DMS 273 treated with DMSO at 0.1 percent for 48 hours (cell line): ENCODE measurements around the gene NR3C2.

Source experiments
- DNase-seq: peaks from one replicate; lab custom pipeline; 2025; lab: John Stamatoyannopoulos, UW

Gene NR3C2

DNA sequence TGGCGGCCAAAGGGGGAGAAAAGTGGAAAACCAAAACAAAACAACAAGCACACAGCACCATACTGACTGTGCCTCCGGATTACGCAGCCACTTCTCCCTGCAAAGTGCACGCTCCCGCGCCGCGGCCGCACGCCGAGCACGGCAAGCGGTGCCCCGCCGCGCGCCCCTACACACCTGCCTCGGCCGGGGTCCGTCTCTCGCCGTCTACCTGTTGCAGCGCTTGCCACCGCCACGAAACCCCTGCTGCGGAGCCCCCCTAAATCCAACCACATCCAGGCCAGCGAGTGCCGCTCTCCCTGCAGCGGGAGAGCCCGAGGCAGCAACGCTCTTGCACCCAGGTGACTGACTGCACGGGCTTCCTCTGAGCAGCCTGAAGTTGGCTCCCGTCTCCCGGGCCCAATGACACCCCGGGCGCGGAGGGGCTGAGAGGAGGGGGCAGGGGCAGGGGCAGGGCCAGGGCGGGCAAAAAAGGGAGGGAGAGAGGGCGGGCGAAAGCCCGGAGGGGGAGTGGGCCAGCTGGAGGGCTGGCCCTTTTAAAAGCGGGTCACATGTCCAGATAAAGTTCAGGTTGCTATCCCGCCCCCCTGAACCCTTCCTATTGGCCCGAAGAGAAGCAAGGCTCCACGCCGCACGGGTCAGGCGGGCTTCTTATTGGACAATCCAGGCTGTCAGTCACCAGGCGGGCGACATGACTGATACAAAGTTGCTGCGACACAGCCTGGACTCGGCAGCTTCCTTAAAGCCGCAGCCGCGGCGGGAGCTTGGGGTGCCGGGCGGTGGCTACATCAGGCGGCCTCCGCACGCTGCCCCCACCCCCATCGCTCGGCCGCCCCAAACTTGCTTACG is at the start of gene NR3C2:
TSS of gene NR3C2 (minus strand) at position 429 of the 846 bp plus-strand sequence.
- DNase-seq, result peak; percentile 87

DNA sequence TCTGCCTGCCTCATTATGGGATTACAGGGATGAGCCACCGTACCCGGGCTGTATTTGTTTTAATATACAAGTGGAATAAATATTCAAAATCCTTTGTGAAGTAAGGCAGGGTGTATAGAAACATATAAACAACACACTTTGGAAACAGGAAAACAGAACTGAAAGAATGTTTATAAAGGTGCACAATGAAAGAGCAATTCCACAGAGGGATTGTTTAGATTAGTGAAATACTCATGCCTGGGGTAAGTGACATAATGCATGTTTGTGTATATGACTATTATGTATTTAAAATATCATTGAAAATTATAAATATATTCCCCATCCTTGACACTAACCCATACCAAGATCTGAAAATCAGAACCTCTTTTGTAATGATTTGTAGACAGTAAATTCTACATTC is 45.0 kb upstream of the NR3C2 start:
- DNase-seq, result no peak

DNA sequence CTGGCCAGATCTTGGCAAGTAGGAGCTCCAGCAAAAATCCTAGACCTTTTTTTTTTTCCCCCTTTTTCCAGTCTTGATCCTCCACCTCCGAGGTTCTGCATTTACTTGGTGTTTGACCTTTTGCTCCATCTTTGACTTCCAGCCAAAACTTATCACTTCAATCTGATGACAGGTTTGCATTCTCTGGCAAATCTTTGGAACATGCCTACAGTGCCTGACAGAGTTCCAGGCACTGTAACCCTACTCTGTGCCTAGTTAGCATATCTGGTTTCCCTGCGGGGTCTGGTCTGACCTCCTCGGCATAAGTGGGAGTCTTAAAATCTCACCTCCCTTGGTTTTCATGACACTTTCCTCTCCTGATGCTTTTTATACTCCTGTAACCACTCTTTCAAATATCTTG is 39.4 kb upstream of the NR3C2 start:
- no peak for DNase-seq

DNA sequence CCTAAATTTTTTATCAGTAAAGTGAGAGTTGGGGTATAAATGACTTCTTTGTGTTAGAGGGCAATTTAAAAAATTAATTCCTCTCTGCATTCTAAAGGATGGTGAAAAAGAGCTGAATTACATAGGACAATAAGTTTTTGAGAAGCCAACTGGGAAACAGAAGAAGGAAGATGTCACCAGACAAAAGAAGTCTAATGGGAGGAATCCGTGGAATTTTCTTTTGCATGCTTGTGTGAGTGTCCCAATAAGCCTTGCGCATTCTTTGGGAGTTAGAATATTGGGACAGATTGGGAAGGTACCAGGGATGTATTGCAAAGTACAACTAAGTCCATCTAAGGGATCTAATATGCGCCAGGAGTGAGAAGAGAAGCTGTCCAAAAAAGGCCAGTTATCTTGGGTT is 35.1 kb upstream of the NR3C2 start:
- no peak for DNase-seq

DNA sequence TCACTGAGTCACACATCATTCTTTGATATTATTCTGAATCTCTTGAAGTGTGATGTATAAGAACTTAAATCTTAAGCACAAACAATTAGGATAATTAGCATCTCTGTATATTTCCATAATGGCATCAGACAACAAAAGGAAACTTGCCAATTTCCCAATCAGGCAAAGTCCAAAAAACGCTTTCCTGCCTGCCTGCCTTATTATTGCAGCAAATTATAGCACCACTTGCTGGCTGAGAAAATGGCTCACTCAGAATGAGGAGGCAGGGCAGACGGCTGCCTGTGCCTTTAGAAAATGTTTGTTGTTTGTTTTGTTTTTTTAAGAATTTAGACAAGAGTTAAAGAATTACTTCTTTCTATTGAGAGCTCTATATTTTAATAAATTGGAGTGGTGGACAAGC is 27.7 kb upstream of the NR3C2 start:
- DNase-seq, result no peak

DNA sequence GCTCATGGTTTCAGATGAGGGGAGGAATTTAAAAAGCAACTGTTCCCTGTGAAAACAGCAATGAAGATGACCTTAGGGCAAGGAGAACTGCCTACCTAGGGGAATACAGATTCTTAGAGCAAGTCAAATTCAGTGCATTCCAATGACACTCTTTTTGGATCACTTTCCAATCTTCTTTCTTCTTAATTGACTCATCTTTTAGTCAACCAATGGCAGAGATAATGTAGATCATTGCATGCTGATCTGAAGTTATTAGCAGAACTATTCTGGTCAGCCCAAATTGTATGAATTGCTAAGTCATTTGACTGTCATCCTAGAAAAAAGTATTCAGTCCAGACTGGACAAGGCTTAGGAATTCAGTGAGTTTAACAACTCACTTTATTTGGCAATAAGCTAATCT is 12.6 kb upstream of the NR3C2 start:
- DNase-seq, result no peak

DNA sequence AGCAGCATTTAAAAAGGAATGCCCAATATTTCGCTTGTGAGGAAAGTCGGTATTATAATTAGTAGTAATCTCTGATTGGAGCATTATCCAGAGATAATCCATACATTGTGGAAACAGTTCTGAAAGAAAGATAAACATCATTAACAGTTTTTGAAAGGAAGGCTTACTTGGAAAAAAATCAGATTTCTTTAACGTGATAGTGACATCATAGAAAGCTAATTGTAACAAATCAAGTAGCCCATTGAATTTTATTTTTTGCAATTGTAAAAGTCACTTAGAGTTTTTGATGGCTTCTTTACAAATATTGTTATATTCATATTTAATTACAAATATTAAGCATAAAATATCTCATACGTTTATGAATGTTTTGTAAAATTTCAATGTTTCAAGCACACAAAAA is 11.6 kb upstream of the NR3C2 start:
- DNase-seq, result no peak

DNA sequence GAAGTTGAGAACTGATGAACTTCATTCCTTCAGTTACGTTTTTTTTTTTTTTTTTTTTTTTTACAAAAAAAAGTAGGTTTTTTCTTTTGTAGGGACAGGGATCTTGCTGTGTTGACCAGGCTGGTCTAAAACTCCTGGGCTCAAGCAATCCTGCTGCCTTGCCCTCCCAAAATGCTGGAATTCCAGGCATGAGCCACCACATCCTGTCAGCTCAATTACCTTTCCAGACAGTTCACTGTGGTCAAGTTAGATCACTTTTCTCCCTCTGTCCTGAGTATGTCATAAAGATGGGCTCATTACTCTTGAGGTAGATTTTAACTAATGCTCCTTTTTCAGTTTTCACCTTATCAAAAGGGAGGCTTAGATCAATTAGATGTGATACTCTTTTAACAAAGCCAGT is 10.8 kb upstream of the NR3C2 start:
- DNase-seq, result no peak

DNA sequence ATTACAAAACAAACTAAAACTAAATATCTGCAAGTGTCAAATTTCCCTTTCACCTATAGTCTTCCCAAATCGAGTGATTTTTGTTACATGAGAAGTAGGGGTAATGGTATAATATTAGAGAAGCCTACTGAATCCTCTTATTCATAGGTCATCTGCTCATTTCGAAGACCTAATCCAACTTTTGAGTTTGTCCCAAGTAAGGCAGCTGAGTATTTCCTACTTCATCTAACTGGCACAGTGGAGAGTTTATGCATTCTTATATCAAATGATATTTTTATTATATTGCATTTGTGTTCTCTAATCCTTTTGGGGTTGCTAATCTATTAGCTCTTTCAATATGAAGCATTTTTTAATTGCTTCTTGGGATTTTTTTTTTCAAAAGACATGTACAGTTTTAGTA is 7.7 kb upstream of the NR3C2 start:
- no peak for DNase-seq

DNA sequence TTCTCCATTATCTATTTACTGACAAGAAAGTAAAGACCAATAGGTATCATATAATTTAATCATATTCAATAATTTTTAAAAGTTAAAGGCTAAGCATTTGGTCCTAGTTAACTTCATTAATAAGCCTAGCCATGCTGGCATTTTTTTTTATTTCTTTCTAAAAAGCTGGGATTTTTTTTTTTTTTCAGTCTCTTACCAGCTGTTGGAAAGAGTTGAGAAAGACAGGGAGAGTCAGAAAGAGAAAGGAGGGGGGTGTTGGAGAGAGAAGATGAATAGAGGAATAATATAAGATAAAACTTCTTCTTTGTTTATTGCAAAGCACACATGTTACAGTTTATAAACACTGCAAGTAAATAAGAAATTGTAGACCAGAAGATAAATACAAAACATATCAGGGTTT is 5.9 kb upstream of the NR3C2 start:
- DNase-seq, result no peak

DNA sequence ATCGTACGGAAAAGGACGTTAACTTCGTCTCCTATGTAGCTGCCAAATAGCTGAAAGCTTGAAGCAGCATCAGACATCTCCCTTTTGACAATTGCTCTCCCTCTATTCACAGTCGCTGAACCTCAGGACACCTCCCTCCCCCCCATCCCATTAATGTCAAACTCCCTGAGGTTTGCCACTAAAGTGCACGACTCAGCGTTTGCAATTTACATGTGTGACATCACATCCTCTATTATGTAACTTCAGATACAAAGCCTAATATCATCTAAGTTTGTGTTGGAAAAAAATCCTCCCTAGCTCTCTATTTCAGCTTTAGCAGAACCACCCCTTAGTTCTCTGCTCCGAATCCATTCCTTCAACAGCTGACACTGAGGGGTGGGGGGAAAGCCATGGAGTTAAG is 5.5 kb upstream of the NR3C2 start:
- no peak for DNase-seq

DNA sequence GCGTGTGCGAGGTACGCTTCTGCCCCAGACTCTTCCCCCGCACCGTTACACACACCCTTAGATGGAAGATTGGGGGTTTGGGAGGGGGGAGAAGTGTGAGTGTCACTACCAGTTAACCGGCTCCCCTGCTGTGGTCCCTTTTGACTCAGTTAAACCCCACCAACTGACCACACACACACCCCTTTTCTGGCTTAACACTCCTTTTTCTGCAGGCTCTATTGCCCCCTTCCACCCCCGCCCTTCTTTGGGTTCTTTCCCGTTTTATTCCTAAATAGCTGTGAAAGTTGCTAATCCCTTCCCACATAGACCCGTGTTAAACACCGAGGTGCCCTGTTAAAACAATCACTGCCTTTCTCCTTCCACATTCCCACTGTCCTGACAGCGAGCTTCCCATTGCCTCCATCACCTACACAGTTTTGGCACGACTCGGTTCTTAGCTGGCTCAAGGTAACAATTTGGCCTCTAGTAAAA is 3.7 kb upstream of the NR3C2 start:
- no peak for DNase-seq

DNA sequence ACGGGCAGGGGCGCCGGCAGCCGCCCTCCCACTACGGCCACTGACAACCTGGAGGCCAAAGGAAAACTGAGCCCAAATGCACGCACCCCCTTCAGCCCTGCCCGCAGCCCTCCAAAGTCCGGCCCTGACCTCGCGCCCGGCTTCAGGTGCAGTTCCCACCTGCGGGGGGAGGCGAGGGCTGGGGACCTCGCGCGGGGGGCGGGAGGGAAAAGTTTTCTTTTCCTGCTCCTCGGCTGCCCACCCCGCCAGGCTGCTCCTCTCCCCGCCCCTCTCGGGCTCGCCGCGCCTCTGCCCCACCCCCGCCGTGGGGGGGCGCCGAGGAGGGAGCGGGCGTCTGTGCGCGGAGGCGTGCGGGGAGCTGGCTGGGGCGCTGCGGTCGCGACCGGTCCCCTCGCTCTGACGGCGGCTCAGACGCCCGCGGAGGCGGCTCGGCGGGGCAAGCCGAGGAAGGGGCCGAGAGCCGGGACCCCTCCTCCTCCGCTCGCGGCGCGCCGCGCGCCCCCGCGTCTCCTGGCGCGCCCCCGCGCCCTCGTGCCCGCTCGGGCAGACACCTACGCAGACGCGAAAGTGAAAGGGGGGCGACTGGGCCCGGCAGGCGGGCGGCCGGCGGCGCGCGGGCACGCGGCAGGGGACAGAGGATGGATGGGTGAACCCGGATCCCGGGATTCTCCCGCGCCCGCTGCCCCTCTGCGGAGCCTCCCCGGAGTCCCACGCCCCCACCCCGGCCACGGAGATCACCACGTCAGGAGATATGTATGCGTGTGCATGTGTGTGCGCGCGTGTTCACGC is 3.1 kb upstream of the NR3C2 start:
- DNase-seq, result no peak

DNA sequence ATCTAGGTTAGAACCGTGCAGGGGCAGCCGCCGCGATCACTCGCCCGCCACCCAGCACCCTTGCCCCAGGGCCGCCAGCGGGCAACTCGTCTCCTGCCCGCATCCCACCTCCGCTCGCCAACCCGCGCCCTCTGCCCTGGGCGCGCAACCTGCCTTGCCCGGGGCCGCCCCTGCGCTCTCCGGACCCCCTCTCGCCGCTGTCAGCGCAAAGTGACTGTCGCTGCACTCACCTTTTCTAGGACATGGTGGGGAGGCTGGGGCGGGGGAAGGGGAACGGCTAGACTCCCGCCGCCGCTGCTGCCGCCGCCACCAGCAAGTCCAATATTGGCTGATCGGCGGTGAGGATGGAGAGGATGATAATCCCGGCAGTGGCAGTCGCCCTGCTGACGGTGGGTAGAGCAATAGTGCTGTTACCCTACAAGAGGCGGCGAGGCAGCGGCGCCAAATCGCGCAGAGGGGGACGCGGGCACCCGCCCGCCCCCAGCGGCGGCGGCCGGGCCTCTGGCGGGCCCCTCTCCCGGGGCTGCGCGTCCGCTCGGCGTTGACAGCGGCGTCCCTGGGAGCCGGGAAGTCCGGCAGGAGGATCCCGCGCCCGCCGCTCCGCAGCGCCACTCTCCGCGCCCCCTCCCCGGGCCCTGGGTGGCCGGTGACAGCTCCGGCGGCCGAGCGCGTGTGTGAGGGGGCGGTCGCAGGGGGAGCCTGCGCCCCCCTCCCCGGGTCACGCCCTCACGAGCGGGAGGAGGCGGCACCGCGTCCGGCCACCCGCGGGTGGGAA is 2.3 kb upstream of the NR3C2 start:
- DNase-seq, result no peak

DNA sequence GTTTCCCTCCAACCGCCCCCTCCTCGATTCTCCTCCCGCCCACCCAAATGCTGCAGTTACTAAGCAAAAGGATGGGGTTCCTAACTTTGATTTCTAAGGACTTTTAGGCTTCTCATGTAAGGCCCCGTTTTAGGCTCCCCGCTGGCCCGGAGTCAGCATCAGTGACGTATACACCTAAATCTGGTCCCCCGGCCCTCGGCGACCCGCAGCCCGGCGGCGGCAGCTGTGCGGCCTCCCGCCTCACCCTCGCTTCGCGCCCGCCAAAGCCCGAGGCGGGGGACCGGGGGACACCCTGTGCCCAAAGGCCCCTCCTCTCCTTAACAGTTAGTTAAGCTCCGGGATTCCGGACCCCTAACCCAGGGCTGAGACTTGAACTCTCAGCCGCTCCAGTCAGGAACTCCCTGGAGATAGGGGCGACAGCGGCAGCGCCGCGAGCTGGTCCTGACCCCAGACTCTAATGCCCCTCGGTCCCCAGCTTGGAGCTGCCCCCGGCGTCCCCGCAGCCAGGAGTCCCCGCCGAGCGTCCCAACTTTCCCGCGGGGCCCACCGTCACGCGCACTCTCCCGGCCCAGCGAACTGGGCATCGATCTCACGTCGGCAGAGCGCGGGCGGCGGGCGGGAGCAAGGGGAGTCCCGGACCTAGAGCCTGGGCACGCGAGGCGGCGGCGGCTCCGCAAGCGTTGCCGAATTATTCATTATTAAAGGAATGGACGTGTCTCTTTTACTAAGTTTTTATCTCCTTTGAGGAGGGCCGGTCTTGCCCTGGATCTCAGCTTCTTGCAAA is 1.5 kb upstream of the NR3C2 start:
- no peak for DNase-seq

DNA sequence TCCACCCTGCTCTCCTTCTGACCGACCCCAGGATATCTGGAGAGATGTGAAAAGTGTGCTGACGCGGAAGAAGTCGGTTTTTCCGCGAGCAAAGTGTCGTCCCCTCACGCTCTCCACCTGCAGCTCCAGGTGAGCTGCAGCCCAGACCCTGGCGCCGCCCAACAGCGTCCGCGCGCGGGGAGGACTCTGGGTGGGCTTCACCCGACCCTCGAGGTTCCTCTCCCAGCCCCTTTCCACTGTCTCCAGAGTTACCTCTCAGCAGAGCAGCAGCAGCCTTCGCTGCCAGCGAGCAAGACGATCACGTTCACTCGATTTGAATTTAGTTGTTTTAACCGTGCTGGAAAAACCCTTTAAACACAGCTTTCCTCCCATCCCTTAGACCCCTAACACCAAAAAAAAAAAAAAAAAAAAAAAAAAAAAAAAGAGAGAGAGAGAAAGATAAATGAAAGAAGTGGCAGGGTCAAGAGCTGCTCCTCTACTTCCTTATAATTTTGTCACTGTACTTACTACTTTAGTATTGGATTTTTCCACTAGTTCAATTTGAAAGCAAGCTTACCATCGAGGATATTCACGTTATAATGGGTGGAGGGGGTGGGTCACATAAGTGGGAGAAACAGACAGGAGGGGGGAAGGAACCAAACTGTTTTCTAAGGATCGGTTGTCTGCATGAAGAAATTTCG is 758 bp upstream of the NR3C2 start:
- no peak for DNase-seq

DNA sequence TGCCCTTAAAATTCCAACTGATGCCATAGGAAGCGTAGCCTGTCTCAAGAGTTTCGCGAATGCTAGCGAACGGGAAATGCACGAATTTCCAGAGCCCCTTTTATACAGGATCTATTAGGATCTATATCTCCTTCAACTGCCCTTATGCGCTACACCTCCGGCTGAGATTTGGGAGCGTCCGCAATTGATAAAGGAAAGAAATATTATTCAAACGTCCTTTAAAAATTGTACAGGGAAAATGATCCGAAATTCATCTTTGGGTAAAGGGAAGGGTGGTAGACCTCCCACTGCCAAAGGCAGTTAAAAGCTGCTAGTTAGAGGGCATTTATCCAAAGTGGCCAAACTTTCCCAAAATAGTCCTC is 609 bp downstream of the NR3C2 start:
- DNase-seq, result no peak

DNA sequence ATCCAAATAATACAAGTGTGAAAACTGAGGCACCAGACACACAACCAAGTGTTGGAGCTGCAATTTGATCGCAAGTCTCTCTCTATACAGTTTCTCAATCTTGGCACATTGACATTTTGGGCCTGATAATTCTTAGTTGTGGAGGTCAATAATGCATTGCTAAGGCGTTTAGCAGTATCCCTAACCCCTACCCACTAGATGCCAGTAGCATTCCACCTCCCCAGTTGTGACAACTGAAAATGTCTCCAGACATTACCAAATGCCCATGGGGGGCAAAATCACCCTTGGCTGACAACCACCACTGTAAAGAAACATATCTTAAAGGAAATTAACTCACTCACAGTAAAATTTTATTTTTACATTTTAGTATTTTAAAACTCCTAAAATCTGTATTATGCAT is 4.2 kb downstream of the NR3C2 start:
- DNase-seq, result no peak

DNA sequence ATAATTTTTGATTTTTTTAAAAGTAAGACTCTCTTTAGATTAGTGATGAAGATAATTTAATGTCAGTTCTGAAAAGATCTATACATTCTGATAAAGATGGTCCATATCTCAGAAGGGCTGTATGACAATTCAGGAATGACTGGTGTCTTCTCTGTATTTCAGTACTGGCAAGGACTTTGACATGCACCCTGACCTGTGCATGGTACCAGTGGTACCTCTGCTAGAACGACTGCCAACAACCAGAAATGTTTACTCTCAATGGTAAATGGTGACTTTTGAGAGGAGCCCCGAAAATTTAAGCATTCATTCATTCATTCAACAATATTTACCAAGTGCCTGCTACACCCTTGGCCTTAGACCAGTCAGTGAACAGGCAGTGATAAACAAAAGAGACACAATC is 4.8 kb downstream of the NR3C2 start:
- no peak for DNase-seq

DNA sequence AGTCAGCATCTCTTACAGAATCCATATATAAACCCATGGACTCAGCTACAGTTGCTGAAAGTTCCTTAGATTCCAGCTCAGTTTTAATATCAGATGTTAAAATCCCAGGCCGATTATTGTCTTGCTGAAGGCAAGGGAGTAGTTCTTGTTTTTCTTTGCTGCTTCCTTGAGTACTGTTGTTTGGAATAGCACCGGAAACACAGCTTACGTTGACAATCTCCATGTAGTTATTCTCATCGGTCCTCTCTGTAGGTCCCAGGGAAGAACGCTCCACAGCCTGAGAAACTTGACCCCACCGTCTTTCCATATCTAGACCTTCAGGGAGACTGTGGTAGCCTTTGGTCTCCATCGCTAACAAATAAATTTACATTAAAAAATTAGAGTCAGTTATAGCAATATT is 5.7 kb downstream of the NR3C2 start:
- no peak for DNase-seq

DNA sequence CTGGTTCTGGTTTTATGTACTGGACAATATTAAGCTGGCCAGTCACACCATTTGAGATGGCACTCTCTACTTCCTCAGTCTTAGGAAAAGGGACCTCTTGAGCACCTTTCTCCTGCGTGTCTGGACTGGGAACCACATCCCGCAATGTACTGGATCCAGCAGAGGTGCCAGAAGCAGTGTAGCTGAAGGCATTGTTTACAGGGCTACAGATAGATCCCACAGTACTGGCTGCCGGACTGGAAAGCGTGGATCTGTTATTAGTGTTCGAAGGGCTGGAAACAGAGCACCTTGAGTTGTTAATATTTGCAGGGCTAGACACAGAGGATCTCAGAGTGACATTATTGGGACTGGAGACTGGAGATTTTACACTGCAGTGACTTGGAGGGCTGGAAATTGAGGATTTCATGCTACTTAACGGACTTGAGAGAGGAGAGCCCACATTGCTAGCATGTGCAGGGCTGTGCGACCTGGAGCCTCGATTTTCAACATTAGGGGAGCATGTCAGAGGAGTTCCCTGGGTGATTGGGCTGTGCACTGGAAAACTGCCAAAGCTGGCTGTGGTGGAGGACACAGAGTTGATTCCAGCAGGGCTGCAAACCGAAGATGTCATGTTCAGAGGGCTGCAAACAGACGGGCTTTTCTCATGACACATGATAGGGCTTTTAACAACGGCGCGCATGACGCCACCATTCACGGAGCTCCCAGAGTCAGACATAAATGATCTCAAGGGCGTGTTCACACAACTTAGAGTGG is 6.4 kb downstream of the NR3C2 start:
- no peak for DNase-seq
